A549 (cell line): Measurements from ENCODE around the gene CLN6. TPM values are rescaled to one million over a fixed set of nuclear protein-coding genes. Genes with fewer than 3 reads are reported as not detected.
A peak's percentile ranks its signal among the peaks of the same experiment; 100 is the strongest.

Experiments used
- ATOH8 ChIP-seq: fragments of 250-450 bp; sonication (Bioruptor Pico); IDR thresholded peaks from 2 replicates; pipeline ENCODE4 v1.5.0; 2020; ENCODE audit warnings: low read depth, mild to moderate bottlenecking, moderate library complexity
- CBX2 ChIP-seq: fragments of 200-600 bp; sonication (generic); IDR thresholded peaks from 2 replicates; pipeline ENCODE4 v1.6.1; 2016; ENCODE audit warnings: low read depth, mild to moderate bottlenecking, borderline replicate concordance
- CBX8 ChIP-seq: fragments of 200-600 bp; sonication (generic); IDR thresholded peaks from 2 replicates; pipeline ENCODE4 v1.6.1; 2016
- CEBPB ChIP-seq, 2 experiments: fragments of >200 bp in 1 of 2; sonication (Bioruptor Twin) in 1 of 2; formaldehyde crosslinking in 1 of 2; IDR thresholded peaks; 2 replicates each; pipeline ENCODE4 v1.6.1; 2012 to 2016
- CHD2 ChIP-seq: fragments of 150-350 bp; IDR thresholded peaks from 2 replicates; pipeline ENCODE4 v1.6.1; 2014; ENCODE audit warnings: low read length; ENCODE audit not compliant: partially characterized antibody
- CHD4 ChIP-seq: fragments of 200-600 bp; sonication (generic); IDR thresholded peaks from 2 replicates; pipeline ENCODE4 v1.6.1; 2016; ENCODE audit warnings: antibody characterized with exemption, mild to moderate bottlenecking, borderline replicate concordance
- EHF ChIP-seq: fragments of 250-450 bp; sonication (Bioruptor Pico); IDR thresholded peaks from 2 replicates; pipeline ENCODE4 v1.5.0; 2020; ENCODE audit warnings: mild to moderate bottlenecking
- EHMT2 ChIP-seq: fragments of 200-600 bp; sonication (generic); IDR thresholded peaks from 2 replicates; pipeline ENCODE4 v1.6.1; 2016; ENCODE audit warnings: antibody characterized with exemption, low read depth, mild to moderate bottlenecking, moderate library complexity
- ELK1 ChIP-seq: fragments of 150-350 bp; IDR thresholded peaks from 2 replicates; pipeline ENCODE4 v1.6.1; 2014; ENCODE audit warnings: low read depth, mild to moderate bottlenecking, low read length
- EP300 ChIP-seq, 2 experiments: fragments of >200 bp; sonication (Bioruptor Twin); formaldehyde crosslinking; IDR thresholded peaks; 2 replicates in 1 of 2; 3 replicates in 1 of 2; pipeline ENCODE4 v1.6.1; 2016 to 2017
- FOSB ChIP-seq: fragments of 250-450 bp; sonication (Bioruptor Pico); IDR thresholded peaks from 2 replicates; pipeline ENCODE4 v1.5.0; 2020; ENCODE audit warnings: mild to moderate bottlenecking, moderate library complexity
- GATA3 ChIP-seq: IDR thresholded peaks from 2 replicates; pipeline ENCODE4 v1.6.1; 2012; ENCODE audit warnings: borderline replicate concordance
- HDAC2 ChIP-seq: fragments of 200-600 bp; sonication (generic); IDR thresholded peaks from 2 replicates; pipeline ENCODE4 v1.6.1; 2016
- HMGXB4 ChIP-seq: fragments of 250-450 bp; sonication (Bioruptor Pico); IDR thresholded peaks from 2 replicates; pipeline ENCODE4 v1.5.0; 2021; ENCODE audit warnings: mild to moderate bottlenecking, moderate library complexity, borderline replicate concordance
- HOXB13 ChIP-seq: fragments of 250-450 bp; sonication (Bioruptor Pico); IDR thresholded peaks from 2 replicates; pipeline ENCODE4 v1.5.0; 2020; ENCODE audit warnings: low read depth, mild to moderate bottlenecking, moderate library complexity
- HOXB5 ChIP-seq: fragments of 250-450 bp; sonication (Bioruptor Pico); IDR thresholded peaks from 2 replicates; pipeline ENCODE4 v1.5.0; 2020; ENCODE audit warnings: mild to moderate bottlenecking, moderate library complexity
- KDM1A ChIP-seq: fragments of 200-600 bp; sonication (generic); IDR thresholded peaks from 2 replicates; pipeline ENCODE4 v1.6.1; 2016; ENCODE audit warnings: low read depth, mild to moderate bottlenecking
- MAFK ChIP-seq: fragments of 450-650 bp; IDR thresholded peaks from 2 replicates; pipeline ENCODE4 v1.6.1; 2014; ENCODE audit not compliant: partially characterized antibody
- MAZ ChIP-seq: fragments of 150-350 bp; IDR thresholded peaks from 2 replicates; pipeline ENCODE4 v1.6.1; 2014; ENCODE audit warnings: antibody characterized with exemption, low read depth, low read length, borderline replicate concordance
- MYC ChIP-seq: IDR thresholded peaks from 2 replicates; pipeline ENCODE4 v1.6.1; 2012; ENCODE audit warnings: mild to moderate bottlenecking, inconsistent platforms, low read length, improper control_type of control experiment, borderline replicate concordance
- NPAS2 ChIP-seq: fragments of 250-450 bp; sonication (Bioruptor Pico); IDR thresholded peaks from 2 replicates; pipeline ENCODE4 v1.8.0; 2022; ENCODE audit warnings: mild to moderate bottlenecking, moderate library complexity, borderline replicate concordance
- NR3C1 ChIP-seq: fragments of >200 bp; sonication (Bioruptor Twin); formaldehyde crosslinking; IDR thresholded peaks from 3 replicates; pipeline ENCODE4 v1.6.1; 2017
- PBX3 ChIP-seq: IDR thresholded peaks from 2 replicates; pipeline ENCODE4 v1.6.1; 2012
- PHF8 ChIP-seq: fragments of 200-600 bp; sonication (generic); IDR thresholded peaks from 2 replicates; pipeline ENCODE4 v1.6.1; 2016; ENCODE audit warnings: low read depth, mild to moderate bottlenecking, antibody characterized with exemption, moderate library complexity, borderline replicate concordance
- POLR2A ChIP-seq: IDR thresholded peaks from 2 replicates; pipeline ENCODE4 v1.6.1; 2012; ENCODE audit warnings: mild to moderate bottlenecking, low read length
- RAD21 ChIP-seq, 2 experiments: fragments of >200 bp in 1 of 2; sonication (Bioruptor Twin) in 1 of 2; formaldehyde crosslinking in 1 of 2; IDR thresholded peaks in 1 of 2; conservative IDR thresholded peaks in 1 of 2; 2 replicates in 1 of 2; 3 replicates in 1 of 2; pipeline ENCODE4 v1.6.1; 2012 to 2018; ENCODE audit warnings: inconsistent platforms in 1 of 2
- RARB ChIP-seq: fragments of 250-450 bp; sonication (Bioruptor Pico); IDR thresholded peaks from 2 replicates; pipeline ENCODE4 v1.8.0; 2021; ENCODE audit warnings: mild to moderate bottlenecking, moderate library complexity
- REST ChIP-seq: fragments of 200-600 bp; sonication (generic); IDR thresholded peaks from 2 replicates; pipeline ENCODE4 v1.6.1; 2016; ENCODE audit warnings: antibody characterized with exemption, mild to moderate bottlenecking, moderate library complexity
- RFX5 ChIP-seq: fragments of 450-650 bp; IDR thresholded peaks from 2 replicates; pipeline ENCODE4 v1.7.1; 2014; ENCODE audit warnings: antibody characterized with exemption, mild to moderate bottlenecking, moderate library complexity
- SREBF2 ChIP-seq: fragments of 450-650 bp; IDR thresholded peaks from 2 replicates; pipeline ENCODE4 v1.6.1; 2014; ENCODE audit warnings: mild to moderate bottlenecking, moderate library complexity
- ZFP36 ChIP-seq: fragments of 450-650 bp; IDR thresholded peaks from 2 replicates; pipeline ENCODE4 v1.6.1; 2014; ENCODE audit warnings: borderline replicate concordance; ENCODE audit not compliant: partially characterized antibody
- ZSCAN20 ChIP-seq: fragments of 250-450 bp; sonication (Bioruptor Pico); IDR thresholded peaks from 2 replicates; pipeline ENCODE4 v1.8.0; 2022; ENCODE audit warnings: mild to moderate bottlenecking, moderate library complexity
- polyA plus RNA-seq, 4 experiments: library from polyadenylated mRNA; depleted of rRNA in 3 of 4; stranded (reverse); fragments of >200 nt; fragmentation: RNase III in 1 of 4; extraction: RNeasy Plus Mini Kit Qiagen cat#74134 plus additional on column Dnase treatment in 1 of 4; gene quantifications; 2 replicates in 3 of 4; 3 replicates in 1 of 4; pipeline ENCODE4 v1.2.3, GENCODE V29; 2011 to 2017
- TF ChIP-seq, protein P1 (sequence below): fragments of 450-650 bp; IDR thresholded peaks from 2 replicates; pipeline ENCODE4 v1.6.1; 2014; ENCODE audit warnings: antibody characterized with exemption
- TF ChIP-seq, protein P2 (sequence below): IDR thresholded peaks from 2 replicates; pipeline ENCODE4 v1.6.1; 2012

Gene CLN6
- polyA plus RNA-seq, 2 of the 4 experiments (the other 2 are of a cell fraction): 47.5 to 69.7 TPM

DNA sequence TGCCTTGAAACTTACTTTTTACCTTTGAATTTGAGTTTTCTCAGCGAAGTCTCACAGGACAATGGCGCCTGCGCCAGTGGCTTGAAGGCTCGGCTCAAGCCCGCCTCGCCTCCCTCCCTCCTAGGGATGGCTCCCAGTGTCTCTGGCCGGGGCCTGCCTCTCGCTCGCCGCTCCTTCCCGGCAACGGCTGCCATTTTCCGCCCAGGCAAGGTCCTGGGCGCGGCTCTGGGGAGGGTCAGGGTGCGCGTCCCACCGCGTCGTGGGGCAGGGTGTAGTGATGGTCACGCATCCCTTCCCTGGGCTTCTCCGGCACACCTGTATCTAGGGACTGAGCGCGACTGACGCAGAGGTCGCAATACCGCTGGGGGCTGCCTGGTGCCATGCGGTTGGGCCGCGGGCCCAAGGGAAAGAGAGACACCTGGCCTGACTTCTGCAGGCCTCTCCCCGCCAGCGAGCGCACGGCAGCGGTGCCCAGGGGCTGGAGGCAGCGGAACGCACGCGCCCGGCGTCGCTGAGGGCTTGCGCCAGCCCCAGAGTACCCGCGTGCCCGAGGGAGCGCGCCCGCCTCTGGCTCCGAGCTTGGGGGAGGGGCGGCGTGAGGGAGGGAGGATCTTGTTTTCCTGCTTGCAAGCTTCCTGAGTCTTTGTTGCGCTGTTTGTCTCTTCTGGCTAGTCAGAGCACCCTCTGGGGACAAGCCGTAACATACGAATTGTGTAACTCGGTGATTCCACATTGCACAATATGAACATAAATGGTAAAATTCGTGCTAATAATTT is 27.3 kb upstream of the CLN6 start (continued):
- TF ChIP-seq REST (no peak), MAZ (no peak), ATOH8 (CRISPR knock-in tag) (no peak), HOXB13 (CRISPR knock-in tag) (peak; percentile 44; the same call in 1 of the 2 replicates), CEBPB (IDR thresholded peaks at IDR 0.05) (peak; percentile 96), HOXB5 (0 out of 2 replicates have a peak, but pooled peaks have one; percentile 31), GATA3 (no peak), CBX8 (no peak), HMGXB4 (CRISPR knock-in tag) (no peak), RARB (no peak), NPAS2 (no peak), POLR2A (peak; percentile 21; the same call in 1 of the 2 replicates), EP300 (IDR thresholded peaks at IDR 0.05) (no peak), PBX3 (no peak), CHD2 (no peak), MYC (peak; percentile 67; the same call in 1 of the 2 replicates), ZFP36 (no peak), CHD4 (no peak), ELK1 (no peak), SREBF2 (no peak), EHMT2 (no peak), ZSCAN20 (CRISPR knock-in tag) (no peak), FOSB (CRISPR knock-in tag) (no peak), KDM1A (no peak), HDAC2 (no peak), PHF8 (no peak), RFX5 (no peak), EHF (CRISPR knock-in tag) (no peak), RAD21 (conservative IDR thresholded peaks at IDR 0.05 in 1 of 2, IDR thresholded peaks at IDR 0.05 in 1 of 2) (0 out of 5 replicates have a peak, but pooled peaks of 1 of the 2 experiments have one; percentile 20), CBX2 (no peak), NR3C1 (no peak), MAFK (no peak)
- TF ChIP-seq, protein P1, sequence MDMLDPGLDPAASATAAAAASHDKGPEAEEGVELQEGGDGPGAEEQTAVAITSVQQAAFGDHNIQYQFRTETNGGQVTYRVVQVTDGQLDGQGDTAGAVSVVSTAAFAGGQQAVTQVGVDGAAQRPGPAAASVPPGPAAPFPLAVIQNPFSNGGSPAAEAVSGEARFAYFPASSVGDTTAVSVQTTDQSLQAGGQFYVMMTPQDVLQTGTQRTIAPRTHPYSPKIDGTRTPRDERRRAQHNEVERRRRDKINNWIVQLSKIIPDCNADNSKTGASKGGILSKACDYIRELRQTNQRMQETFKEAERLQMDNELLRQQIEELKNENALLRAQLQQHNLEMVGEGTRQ: no peak
- TF ChIP-seq, protein P2, sequence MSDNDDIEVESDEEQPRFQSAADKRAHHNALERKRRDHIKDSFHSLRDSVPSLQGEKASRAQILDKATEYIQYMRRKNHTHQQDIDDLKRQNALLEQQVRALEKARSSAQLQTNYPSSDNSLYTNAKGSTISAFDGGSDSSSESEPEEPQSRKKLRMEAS: peak; percentile 80
